ENCODE data around the gene MEGF11.

The MEGF11 gene

GRCh38 chr15:65926899-65927298 lies 326.7 kb downstream of the MEGF11 start:
- no peak for DNase-seq

DNA sequence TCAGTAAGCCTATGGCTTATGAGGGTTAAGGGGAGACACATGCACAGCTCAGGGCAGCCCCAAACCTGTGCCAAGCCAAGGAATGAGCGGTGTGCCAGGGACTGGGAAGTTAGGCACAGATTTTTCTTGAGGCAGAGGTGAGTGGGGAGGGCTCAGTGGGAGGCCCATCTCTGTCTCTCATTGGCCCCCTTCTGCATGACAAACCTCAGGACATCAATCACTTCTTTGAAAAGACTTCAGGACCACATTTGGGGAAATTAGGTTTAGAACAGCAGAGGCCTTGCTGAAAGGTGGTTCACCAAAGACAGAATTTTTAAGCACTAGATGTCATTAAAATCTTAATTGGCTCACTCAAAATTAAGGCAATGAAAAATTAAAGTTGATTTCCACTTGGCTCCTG lies 327.1 kb downstream of the MEGF11 start:
- DNase-seq = no peak

DNA sequence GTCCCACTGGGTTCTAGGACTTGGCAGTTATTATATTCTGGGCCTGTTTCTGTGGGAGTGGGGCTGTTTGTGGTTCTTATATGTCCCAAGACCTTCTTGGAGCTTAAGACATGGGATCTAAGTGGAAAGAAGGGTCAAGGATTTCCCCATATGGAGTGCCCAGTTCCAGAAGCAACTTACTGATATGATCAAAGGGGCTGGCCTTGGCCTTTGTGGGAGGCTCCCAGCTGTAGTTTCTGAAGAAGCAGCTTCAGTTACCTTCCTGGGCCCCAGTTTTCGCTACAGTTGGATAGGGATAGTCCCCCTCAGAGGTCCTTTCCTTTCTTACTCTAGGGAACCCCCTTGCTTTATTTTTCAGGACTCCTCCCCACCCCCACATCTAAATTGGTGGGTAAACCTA lies 328.2 kb downstream of the MEGF11 start:
- DNase-seq = no peak

DNA sequence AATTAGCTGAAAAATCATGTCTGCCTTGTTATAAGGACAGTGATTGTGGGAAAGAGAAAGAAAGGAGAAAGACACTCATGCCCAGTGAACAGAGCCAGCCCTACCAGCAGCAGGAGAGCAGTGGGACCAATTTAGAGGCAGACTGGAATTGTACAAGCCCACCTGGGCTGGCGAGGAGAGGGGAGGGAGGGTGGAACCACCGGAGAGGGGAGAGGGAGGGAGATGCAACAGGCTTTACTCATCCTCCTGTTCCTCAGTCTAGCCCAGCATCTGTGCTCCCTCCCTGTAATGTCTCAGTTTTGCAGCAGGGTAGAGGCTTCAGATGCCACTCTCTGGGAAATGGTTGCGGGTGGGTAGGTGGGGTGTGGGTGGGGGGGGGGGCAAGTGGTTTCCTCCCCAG lies 329.5 kb downstream of the MEGF11 start:
- DNase-seq = no peak

DNA sequence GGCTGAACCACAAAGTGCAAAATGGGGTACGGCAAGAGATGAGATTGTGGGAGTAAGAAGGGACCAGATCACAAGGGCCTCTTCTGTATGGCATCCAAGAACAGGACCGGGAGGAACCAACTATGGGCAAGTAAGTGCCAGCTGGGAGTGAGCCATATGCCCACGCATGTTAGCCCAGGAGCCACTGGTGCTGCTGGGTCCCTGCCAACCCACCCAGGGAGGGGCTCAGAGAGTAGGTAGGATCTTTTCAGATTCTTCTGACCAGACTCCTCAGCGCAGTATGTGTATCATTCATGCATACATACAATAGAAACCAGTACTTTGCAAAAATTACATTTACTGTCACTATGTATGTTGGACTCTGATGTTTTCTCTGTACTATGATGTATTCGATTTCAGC lies 330.3 kb downstream of the MEGF11 start:
- DNase-seq = no peak

- no peak for DNase-seq
These were observed 330.9 kb downstream of the MEGF11 start for GRCh38 chr15:65922621-65923020.

DNA sequence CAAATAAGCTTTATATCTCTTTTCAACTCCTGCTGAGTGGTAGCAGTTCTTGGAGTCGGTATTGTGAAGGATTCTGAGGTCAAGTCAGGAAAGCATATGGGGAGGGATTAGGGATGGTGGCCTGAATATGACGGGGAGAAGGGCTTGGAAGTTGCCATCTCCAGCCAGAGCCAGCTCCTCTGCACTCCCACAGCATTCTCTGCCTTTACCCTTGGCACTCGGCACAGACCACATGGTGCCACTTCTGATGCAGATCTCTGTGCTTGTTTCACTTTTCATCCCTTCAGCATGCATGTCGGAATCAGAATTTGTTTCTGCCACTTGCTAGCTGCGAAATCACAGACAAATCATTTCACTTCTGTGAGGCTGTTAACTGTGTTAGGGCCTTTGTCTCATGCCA lies 331.8 kb downstream of the MEGF11 start:
- no peak for DNase-seq

GRCh38 chr15:65920825-65921309 lies 332.7 kb downstream of the MEGF11 start:
- no peak for DNase-seq

GRCh38 chr15:65920121-65920520 lies 333.4 kb downstream of the MEGF11 start:
- no peak for DNase-seq

DNA sequence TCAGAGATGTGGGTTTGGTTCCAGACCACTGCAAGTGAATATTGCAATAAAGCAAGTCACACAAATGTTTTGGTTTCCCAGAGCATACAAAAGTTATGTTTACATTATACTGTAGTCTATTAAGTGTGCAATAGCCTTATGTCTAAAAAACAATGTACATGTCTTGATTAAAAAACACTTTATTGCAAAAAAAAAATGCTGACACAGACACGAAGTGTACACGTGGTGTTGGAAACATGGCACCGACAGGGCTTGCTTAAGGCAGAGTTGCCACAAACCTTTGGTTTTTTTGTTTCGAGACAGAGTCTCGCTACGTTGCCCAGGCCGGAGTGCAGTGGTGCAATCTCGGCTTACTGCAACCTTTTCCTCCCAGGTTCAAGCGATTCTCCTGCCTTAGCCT lies 334.2 kb downstream of the MEGF11 start:
- DNase-seq = no peak

- no peak for DNase-seq
These were observed 334.6 kb downstream of the MEGF11 start for GRCh38 chr15:65918945-65919344.

DNA sequence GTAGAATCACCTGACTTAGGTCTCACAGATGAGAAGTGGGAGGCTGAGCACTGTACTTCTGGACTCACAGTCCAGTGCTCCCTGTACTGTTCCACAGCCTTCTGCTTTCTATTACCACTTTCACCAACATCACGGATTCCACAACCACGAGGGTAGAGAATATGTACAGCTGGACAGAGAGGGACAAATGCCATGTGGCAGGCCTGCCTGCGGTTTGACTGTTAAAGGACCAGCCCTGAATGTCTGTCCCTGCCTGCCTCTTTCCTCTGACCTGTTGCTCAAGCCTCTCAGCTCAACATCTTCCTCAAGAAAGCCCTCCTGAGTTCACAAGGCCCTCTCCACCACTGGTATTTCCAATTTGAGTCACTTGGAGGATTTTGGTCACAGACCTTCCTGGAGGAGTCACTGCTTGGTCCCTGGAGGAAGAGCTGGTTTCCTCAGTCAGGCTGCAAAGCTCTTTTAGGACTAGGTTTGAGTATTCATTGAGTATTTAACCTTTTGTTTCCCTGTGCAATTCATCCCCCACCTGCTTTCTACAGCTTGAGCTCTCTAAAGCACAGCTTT lies 335.1 kb downstream of the MEGF11 start:
- no peak for DNase-seq

- no peak for DNase-seq
These were observed 335.6 kb downstream of the MEGF11 start for GRCh38 chr15:65917936-65918335.

DNA sequence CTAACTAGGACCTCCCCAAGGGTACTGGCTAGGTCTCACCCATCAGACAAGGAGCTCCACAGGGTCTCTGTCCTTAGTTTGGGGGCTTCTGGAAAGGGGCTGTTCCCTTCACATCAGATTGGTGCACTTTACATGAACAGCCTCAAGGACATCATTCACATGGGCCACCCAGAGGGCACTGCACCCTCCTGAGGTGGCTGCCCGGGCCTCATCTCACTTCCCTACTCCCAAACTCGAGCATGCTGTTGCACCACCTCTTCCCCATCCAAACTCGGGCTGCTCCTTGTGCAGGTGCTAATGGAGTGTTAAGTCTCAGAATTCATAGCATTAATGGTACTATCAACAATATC lies 336.2 kb downstream of the MEGF11 start:
- no peak for DNase-seq

DNA sequence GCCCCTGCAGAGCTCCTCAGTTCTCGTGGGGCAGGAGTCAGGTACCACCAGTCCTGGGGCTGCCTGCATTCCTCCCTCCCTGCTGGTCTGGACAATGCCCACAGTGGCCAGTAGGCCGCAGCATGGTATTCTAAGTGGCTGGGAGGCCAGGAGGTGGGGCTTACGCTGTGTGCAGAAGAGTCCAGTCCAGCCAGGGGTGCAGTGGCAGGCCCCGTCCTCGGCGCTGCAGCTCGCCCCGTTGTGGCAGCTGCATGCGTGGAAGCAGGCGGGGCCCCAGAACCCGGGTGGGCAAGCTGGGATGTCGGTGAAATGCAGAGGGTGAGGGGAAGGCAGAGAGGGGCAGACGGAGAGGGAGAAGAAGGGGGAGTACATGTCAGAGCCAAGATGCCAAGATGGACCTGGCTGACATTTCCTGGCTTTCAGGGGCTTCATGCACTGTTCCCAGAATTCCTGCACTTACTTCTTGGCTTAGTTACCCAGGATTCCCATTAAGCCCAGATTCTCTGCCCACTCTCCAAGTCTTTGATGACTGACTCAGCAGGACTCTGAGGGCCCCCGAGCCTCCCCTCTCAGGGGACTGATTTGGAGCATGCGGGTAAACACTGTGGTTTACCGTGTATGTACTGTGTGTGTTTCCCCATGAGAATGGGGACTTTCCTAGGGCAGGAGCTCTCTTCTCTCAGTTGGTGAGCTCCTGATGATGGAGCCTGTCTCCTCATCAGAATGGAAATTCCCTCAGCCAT lies 336.7 kb downstream of the MEGF11 start:
- peak; percentile 28 to 45 for DNase-seq

DNA sequence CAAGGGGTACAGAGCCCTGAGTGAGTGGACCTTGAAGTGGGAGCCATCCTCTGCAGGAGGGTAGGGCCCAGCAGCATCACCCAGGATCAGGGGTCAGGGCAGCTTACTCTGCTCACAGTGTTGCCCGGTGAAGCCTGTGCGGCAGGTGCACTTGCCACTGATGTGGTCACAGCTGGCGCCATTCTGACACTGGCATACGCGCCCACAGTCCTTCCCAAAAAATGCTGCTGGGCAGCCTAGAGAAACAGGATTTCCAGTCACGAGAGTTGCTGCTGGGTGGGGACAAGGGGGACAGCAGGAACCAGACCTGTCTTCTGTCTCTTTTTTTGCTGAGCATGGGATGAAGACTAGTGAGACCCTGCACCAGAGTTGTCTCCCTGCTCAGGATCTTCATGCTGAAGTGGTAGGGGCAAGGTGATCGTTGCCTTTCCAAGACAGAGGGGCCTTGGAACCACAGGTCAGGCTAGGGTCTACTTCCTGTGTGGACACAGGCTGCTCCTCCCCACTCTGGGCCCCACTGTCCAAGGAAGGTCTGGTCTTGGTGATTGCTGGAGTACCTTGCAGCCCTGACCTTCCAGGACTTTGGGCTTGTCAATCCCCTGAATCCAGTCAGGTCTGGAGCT lies 337.4 kb downstream of the MEGF11 start:
- DNase-seq = no peak

DNA sequence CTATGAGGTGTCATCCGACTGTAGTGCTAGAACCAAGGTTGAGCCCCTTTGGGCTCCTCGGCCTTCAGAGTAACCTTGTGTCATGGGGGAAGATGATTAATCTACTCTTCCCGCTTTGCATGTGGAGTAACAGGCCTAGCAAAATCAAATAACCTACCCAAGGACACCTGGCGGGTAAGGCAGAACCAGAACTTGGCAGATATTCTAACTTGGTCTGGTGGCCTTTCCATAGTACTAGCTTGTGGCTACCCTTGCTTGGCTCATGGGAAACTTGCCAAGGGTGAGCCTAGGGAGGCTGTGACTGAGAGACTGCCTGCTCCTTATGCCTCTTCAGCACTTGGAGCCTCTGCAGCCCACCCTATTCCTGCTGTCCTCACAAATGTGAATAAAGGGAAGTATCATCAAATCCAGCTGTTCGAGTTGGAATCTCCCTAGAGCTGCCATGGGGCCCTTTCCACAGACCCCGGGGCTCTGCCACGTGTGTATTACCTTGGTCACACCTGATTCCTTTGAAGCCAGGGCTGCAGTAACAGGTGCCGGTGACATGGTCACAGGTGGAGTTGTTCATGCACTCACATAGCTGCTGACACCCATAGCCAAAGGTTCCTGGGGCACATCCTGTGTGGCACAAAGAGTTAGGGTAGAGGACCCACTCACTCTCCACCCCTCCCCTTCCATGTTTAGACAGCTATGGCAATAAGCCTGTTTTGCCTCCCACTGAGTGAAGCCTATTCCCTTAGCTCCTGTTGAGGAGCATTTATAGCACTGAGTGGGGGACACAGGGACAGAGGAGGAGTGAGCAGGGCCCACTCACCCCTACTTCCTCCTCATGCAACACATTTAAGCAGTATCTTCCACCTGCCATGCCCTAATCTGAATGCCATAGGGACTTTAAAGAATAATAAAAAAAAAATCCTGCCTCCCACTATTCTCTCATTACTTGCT lies 338.3 kb downstream of the MEGF11 start:
- no peak for DNase-seq

DNA sequence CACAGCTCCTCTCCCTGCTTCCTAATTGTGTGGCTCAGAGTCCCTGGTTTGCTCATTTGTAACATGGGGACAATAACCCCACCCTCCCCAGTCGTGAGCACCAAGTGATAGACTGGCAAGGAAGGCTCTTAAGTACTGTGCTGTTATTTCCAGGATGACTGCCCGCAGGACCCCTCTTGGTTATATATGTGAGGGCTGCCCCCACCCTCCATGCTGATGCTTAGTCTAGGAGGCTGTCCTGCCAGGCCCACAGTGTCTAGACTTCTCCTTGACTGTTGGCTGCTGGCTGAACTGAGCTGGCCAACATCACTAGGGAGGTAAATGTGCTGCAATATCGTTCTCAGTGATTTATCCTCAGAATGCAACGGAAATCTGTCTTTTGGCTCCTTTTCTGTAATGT lies 339.2 kb downstream of the MEGF11 start:
- DNase-seq = no peak

DNA sequence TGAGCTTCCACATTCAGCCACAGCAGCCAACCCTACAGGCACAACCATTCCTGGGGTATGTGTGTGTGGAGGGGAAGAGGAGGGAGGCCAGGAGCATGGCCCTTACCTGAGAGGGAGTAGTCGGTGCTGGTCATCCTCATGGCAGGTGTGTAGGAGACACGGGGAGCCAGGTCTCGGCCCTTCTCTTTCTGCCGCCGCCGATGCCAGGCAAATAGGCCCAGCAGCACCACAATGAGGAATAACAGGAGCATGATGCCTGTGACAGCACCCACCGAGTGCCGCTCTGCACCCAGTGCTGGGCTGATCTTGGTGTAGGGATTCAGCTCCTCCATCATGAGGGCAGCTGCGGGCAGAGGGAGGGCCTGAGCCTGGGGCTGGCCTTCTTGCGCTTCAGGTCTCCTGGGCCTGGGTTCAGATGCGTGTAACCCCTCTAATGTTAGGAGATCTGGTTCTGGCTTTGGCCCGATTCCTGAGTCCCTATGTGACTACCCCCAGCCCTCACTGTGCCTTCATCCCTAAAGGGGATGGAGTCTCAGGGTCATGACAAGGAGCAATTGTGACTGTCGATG lies 339.8 kb downstream of the MEGF11 start:
- DNase-seq = no peak

GRCh38 chr15:65912235-65912634 lies 341.3 kb downstream of the MEGF11 start:
- DNase-seq = no peak

DNA sequence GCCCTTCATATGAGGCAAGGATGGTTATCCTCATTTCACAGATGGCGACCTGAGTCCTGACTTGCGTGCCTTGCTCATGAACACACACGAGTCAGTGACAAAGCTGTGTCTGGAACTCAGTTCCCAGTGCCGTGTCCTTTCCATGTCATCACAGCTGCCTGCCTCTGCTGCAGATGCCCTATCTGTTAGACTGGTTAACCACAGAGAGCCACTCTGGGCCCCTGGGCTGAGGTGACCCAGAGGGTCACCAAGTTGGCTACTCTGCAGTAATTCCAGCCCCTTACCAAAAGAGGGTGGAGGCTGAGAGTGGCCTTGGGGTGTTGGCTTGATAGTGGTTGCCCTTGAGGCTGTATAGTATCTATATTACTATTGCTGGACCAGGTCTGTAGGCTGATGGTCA lies 343.2 kb downstream of the MEGF11 start:
- no peak for DNase-seq

- DNase-seq = no peak
These were observed 343.7 kb downstream of the MEGF11 start for GRCh38 chr15:65909831-65910230.

DNA sequence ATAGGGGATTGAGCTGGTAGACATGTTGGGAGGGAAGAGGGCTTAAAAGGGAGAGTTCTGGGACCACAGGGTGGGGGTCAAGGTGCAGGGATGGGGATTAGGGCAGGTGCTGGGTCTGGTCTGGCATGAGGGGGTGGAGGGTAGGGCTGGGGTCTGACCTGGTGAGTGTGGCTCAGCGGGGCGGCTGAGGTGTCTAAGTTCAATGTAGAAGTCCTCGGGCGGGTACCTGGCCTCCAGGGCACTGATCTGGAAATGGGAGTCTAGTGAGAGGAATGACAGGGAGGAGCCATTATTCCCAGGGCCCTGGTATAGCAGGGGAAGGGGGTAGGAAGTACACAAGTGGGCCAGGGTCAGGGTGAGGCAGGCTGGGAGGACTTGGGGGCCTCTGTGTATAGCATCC lies 344.7 kb downstream of the MEGF11 start:
- no peak for DNase-seq

All from CD4-positive, alpha-beta T cell treated with Interleukin-4 for 1 hour (primary cell).